HCT116 (cell line): ENCODE data around the gene RACGAP1.

Experiments
- CBX3 ChIP-seq: IDR thresholded peaks from 2 replicates; pipeline ENCODE4 v1.6.1; 2012; ENCODE audit warnings: low read depth
- CTCF ChIP-seq, 3 experiments: fragments of 200-600 bp in 1 of 3; sonication (generic) in 1 of 3; IDR thresholded peaks in 2 of 3; conservative IDR thresholded peaks in 1 of 3; 2 replicates each; pipeline ENCODE4 v1.5.1; 2012 to 2017; ENCODE audit warnings: low read depth in 2 of 3, low read length in 2 of 3, antibody characterized with exemption in 1 of 3, borderline replicate concordance in 1 of 3, control low read depth in 1 of 3, mild to moderate bottlenecking in 1 of 3, mixed read lengths in 1 of 3, mixed run types in 1 of 3, moderate library complexity in 1 of 3; ENCODE audit not compliant: insufficient read depth in 1 of 3
- EGR1 ChIP-seq: IDR thresholded peaks from 2 replicates; pipeline ENCODE4 v1.6.1; 2012; ENCODE audit warnings: low read depth
- ELF1 ChIP-seq: IDR thresholded peaks from 2 replicates; pipeline ENCODE4 v1.6.1; 2012; ENCODE audit warnings: low read depth, borderline replicate concordance
- EZH2 ChIP-seq: fragments of 200-600 bp; sonication (generic); IDR thresholded peaks from 2 replicates; pipeline ENCODE4 v1.6.1; 2017; ENCODE audit warnings: antibody characterized with exemption, mixed run types
- EZH2phosphoT487 ChIP-seq: fragments of 200-600 bp; IDR thresholded peaks from 2 replicates; pipeline ENCODE4 v1.6.1; 2018; ENCODE audit warnings: antibody characterized with exemption, borderline replicate concordance
- JUND ChIP-seq: IDR thresholded peaks from 2 replicates; pipeline ENCODE4 v1.6.1; 2012
- MAX ChIP-seq: IDR thresholded peaks from 2 replicates; pipeline ENCODE4 v1.6.1; 2012
- POLR2A ChIP-seq: IDR thresholded peaks from 2 replicates; pipeline ENCODE4 v1.7.0; 2011; ENCODE audit warnings: borderline replicate concordance; ENCODE audit not compliant: insufficient read depth, insufficient read length; ENCODE audit errors: extremely low read depth
- POLR2AphosphoS5 ChIP-seq: IDR thresholded peaks from 2 replicates; pipeline ENCODE4 v1.6.1; 2011; ENCODE audit warnings: mild to moderate bottlenecking, low read depth, low read length, moderate library complexity
- RAD21 ChIP-seq: IDR thresholded peaks from 2 replicates; pipeline ENCODE4 v1.6.1; 2012; ENCODE audit warnings: low read depth, mild to moderate bottlenecking
- REST ChIP-seq: IDR thresholded peaks from 2 replicates; pipeline ENCODE4 v1.6.1; 2012; ENCODE audit warnings: low read depth
- SIN3A ChIP-seq: IDR thresholded peaks from 2 replicates; pipeline ENCODE4 v1.6.1; 2012; ENCODE audit warnings: low read depth
- YY1 ChIP-seq: IDR thresholded peaks from 2 replicates; pipeline ENCODE4 v1.6.1; 2011; ENCODE audit warnings: low read length, low read depth, moderate library complexity, mild to moderate bottlenecking; ENCODE audit not compliant: insufficient replicate concordance; ENCODE audit errors: extremely low read depth

GRCh38 chr12:50006754-50007442, 18.4 kb downstream of the RACGAP1 start:
- TF ChIP-seq CTCF (IDR thresholded peaks at IDR 0.05 in 2 of 3, conservative IDR thresholded peaks at IDR 0.05 in 1 of 3; ENCODE audit: borderline replicate concordance in 1 of 3, insufficient read depth in 1 of 3, low read depth in 2 of 3, low read length in 2 of 3) = no peak
- TF ChIP-seq POLR2A = no peak
- no peak for TF ChIP-seq POLR2AphosphoS5
- TF ChIP-seq EZH2phosphoT487 = no peak
- no peak for TF ChIP-seq JUND
- TF ChIP-seq RAD21 = no peak
- no peak for TF ChIP-seq SIN3A
- TF ChIP-seq EZH2 = no peak
- TF ChIP-seq CBX3 = no peak
- TF ChIP-seq REST = no peak
- TF ChIP-seq ELF1 = no peak
- no peak for TF ChIP-seq YY1
- TF ChIP-seq EGR1 = no peak
- TF ChIP-seq MAX = no peak
